Measurements from ENCODE around the gene CFAP299. TPM values are rescaled to one million over a fixed set of nuclear protein-coding genes. Genes with fewer than 3 reads are reported as not detected.
"Not testable (repeated sequence)": the region's sequence is repeated elsewhere in the genome, so short reads cannot be mapped to it uniquely, and the experiment has no call there.

CFAP299 gene
- total RNA-seq, 3 donors from 2014 or later: under 0.01 to 0.15 TPM; not detected in 1

- H3K4me3 ChIP-seq: no peak overlapping the region
- intact Hi-C loops (cut with DNase I; ENCODE audit: low total_unique reads): no loop called here
- no peak overlapping the region for H3K27ac ChIP-seq
- no peaks in the 10 kb centered on the region for H3K27me3 ChIP-seq
- no peaks in the 10 kb centered on the region for H3K4me1 ChIP-seq
- TF ChIP-seq POLR2A (IDR thresholded peaks at IDR 0.05) (no peak), POLR2AphosphoS5 (IDR thresholded peaks at IDR 0.05) (no peak)
- TF ChIP-seq, protein P1, sequence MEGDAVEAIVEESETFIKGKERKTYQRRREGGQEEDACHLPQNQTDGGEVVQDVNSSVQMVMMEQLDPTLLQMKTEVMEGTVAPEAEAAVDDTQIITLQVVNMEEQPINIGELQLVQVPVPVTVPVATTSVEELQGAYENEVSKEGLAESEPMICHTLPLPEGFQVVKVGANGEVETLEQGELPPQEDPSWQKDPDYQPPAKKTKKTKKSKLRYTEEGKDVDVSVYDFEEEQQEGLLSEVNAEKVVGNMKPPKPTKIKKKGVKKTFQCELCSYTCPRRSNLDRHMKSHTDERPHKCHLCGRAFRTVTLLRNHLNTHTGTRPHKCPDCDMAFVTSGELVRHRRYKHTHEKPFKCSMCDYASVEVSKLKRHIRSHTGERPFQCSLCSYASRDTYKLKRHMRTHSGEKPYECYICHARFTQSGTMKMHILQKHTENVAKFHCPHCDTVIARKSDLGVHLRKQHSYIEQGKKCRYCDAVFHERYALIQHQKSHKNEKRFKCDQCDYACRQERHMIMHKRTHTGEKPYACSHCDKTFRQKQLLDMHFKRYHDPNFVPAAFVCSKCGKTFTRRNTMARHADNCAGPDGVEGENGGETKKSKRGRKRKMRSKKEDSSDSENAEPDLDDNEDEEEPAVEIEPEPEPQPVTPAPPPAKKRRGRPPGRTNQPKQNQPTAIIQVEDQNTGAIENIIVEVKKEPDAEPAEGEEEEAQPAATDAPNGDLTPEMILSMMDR (IDR thresholded peaks at IDR 0.05): no peak
- no peaks in the 10 kb centered on the region for H3K36me3 ChIP-seq
- DNase-seq (ENCODE audit: low spot score in 2 of 2): no peak
- peaks cover 6 to 13% of the 10 kb centered on the region in 2 donors for H3K9me3 ChIP-seq
Observed at GRCh38 chr4:80726471-80726870, 390.9 kb downstream of the CFAP299 start.

GRCh38 chr4:80730158-80730557 lies 394.6 kb downstream of the CFAP299 start:
- H3K27ac ChIP-seq: no peak overlapping the region
- no peak overlapping the region for H3K4me3 ChIP-seq
- intact Hi-C loops (cut with DNase I; ENCODE audit: low total_unique reads): no loop called here
- no peaks in the 10 kb centered on the region for H3K4me1 ChIP-seq
- no peak for DNase-seq (ENCODE audit: low spot score in 2 of 2)
- H3K27me3 ChIP-seq: no peaks in the 10 kb centered on the region
- TF ChIP-seq, protein P1 (IDR thresholded peaks at IDR 0.05): no peak
- TF ChIP-seq POLR2AphosphoS5 (IDR thresholded peaks at IDR 0.05) (no peak), POLR2A (IDR thresholded peaks at IDR 0.05) (no peak)
- no peaks in the 10 kb centered on the region for H3K9me3 ChIP-seq
- H3K36me3 ChIP-seq: no peaks in the 10 kb centered on the region

- H3K4me3 ChIP-seq: no peak overlapping the region
Observed at GRCh38 chr4:80731436-80731835, 395.9 kb downstream of the CFAP299 start.

DNA sequence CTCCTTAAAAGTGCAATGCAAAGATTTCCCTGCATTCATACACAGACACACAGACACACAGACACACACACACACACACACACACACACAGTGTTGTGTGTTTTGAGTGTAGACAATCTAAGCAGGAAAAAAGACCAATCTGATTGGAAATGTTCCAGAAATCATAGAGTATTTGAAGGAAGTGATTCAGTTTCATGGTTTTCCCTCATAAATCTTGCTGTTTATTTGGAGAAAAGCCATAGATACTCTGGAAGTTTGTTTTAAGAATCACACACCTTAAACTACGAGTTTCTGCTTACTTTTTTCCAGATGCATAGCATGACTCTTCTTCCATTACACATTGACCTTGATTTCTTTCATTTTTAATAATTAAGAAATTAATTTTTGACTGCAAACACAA lies 396.5 kb downstream of the CFAP299 start:
- no peaks in the 10 kb centered on the region for H3K9me3 ChIP-seq
- no peak for DNase-seq (ENCODE audit: low spot score in 2 of 2)
- intact Hi-C loops (cut with DNase I; ENCODE audit: low total_unique reads): no loop called here
- no peaks in the 10 kb centered on the region for H3K4me1 ChIP-seq
- no peak overlapping the region for H3K27ac ChIP-seq
- H3K27me3 ChIP-seq: no peaks in the 10 kb centered on the region
- H3K4me3 ChIP-seq: no peak overlapping the region
- no peaks in the 10 kb centered on the region for H3K36me3 ChIP-seq
- TF ChIP-seq POLR2A (IDR thresholded peaks at IDR 0.05): no peak
- TF ChIP-seq, protein P1 (IDR thresholded peaks at IDR 0.05): no peak
- no peak for TF ChIP-seq POLR2AphosphoS5 (IDR thresholded peaks at IDR 0.05)

More at GRCh38 chr4:80731436-80731835, 395.9 kb downstream of the CFAP299 start:
- no peak for TF ChIP-seq POLR2AphosphoS5 (IDR thresholded peaks at IDR 0.05)
- no peak for TF ChIP-seq POLR2A (IDR thresholded peaks at IDR 0.05)
- TF ChIP-seq, protein P1 (IDR thresholded peaks at IDR 0.05): no peak
- intact Hi-C loops (cut with DNase I; ENCODE audit: low total_unique reads): no loop called here
- Histone ChIP-seq H3K27ac (no peak overlapping the region), H3K36me3 (no peaks in the 10 kb centered on the region), H3K9me3 (no peaks in the 10 kb centered on the region), H3K27me3 (no peaks in the 10 kb centered on the region), H3K4me1 (no peaks in the 10 kb centered on the region)
- DNase-seq (ENCODE audit: low spot score in 2 of 2): no peak

DNA sequence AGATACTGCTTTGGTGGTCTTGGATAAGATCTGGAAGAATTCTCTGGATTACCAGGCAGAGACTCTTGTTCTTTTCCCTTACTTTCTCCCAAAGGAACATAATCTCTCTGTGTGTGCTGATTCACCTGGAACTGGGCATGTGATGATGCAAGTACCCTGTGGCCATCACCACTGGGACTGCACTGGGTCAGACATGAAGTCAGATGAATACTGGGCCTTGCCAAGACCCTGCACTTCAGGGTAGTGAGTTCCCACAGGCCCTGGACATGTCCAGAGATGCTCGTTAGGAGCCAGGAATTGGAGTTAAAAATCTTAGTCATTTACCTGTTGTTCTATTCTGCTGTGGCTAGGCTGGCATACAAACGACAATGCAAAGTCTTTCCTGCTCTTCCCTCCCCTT lies 404.8 kb downstream of the CFAP299 start:
- intact Hi-C loops (cut with DNase I; ENCODE audit: low total_unique reads): loop anchor here (2.0 kb wide), 1 partner anchor 44 kb away; no protein-coding TSS in a partner anchor
- Histone ChIP-seq H3K27me3 (no peaks in the 10 kb centered on the region), H3K4me3 (no peak overlapping the region), H3K9me3 (no peaks in the 10 kb centered on the region), H3K4me1 (no peaks in the 10 kb centered on the region), H3K36me3 (no peaks in the 10 kb centered on the region), H3K27ac (no peak overlapping the region)
- no peak for DNase-seq (ENCODE audit: low spot score in 2 of 2)
- no peak for TF ChIP-seq POLR2A (IDR thresholded peaks at IDR 0.05)
- no peak for TF ChIP-seq POLR2AphosphoS5 (IDR thresholded peaks at IDR 0.05)
- TF ChIP-seq, protein P1 (IDR thresholded peaks at IDR 0.05): no peak

DNA sequence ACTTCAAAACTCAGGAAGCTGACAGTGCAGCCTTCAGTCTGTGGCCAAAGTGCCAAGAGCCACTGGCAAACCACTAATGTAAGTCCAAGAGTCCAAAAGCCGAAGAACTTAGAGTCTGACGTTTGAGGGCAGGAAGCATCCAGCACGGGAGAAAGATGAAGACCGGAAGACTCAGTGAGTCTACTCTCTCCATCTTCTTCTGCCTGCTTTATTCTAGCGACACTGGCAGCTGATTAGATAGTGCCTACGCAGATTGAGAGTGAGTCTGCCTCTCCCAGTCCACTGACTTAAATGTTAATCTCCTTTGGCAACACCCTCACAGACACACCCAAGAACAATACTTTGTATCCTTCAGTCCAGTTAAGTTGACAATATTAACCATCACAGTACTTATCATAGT lies 414.0 kb downstream of the CFAP299 start:
- intact Hi-C loops (cut with DNase I; ENCODE audit: low total_unique reads); DNase-seq (ENCODE audit: low spot score in 2 of 2); H3K4me3 ChIP-seq; H3K27ac ChIP-seq; H3K36me3 ChIP-seq; H3K27me3 ChIP-seq; H3K9me3 ChIP-seq; H3K4me1 ChIP-seq: not testable (repeated sequence)
